ENCODE results near the gene DIPK1C.

GRCh38 chr18:74395648-74396154 lies 61.4 kb downstream of the DIPK1C start:
- TF ChIP-seq EP300 (IDR thresholded peaks at IDR 0.05) (no peak), CTCF (IDR thresholded peaks at IDR 0.05) (no peak)

All from tibial nerve (tissue), 4 donors.